GM23248 (cell line): Measurements from ENCODE around the gene FN3KRP.

Source experiments
- EZH2 ChIP-seq: fragments of 200-600 bp; sonication (generic); IDR thresholded peaks from 2 replicates; pipeline ENCODE4 v1.6.1; 2018; ENCODE audit warnings: antibody characterized with exemption, mild to moderate bottlenecking; ENCODE audit not compliant: insufficient read depth, poor library complexity, severe bottlenecking
- EZH2phosphoT487 ChIP-seq: fragments of 200-600 bp; sonication (generic); IDR thresholded peaks from 2 replicates; pipeline ENCODE4 v1.6.1; 2018; ENCODE audit warnings: antibody characterized with exemption, moderate library complexity, mild to moderate bottlenecking, low read depth; ENCODE audit not compliant: insufficient read depth

- TF ChIP-seq EZH2 (no peak), EZH2phosphoT487 (no peak)
These were observed 34.7 kb downstream of the FN3KRP start for GRCh38 chr17:82751171-82751570.
